Measurements from ENCODE around the gene FNIP1.
"Not testable (repeated sequence)": the region's sequence is repeated elsewhere in the genome, so short reads cannot be mapped to it uniquely, and the experiment has no call there.

FNIP1 gene

DNA sequence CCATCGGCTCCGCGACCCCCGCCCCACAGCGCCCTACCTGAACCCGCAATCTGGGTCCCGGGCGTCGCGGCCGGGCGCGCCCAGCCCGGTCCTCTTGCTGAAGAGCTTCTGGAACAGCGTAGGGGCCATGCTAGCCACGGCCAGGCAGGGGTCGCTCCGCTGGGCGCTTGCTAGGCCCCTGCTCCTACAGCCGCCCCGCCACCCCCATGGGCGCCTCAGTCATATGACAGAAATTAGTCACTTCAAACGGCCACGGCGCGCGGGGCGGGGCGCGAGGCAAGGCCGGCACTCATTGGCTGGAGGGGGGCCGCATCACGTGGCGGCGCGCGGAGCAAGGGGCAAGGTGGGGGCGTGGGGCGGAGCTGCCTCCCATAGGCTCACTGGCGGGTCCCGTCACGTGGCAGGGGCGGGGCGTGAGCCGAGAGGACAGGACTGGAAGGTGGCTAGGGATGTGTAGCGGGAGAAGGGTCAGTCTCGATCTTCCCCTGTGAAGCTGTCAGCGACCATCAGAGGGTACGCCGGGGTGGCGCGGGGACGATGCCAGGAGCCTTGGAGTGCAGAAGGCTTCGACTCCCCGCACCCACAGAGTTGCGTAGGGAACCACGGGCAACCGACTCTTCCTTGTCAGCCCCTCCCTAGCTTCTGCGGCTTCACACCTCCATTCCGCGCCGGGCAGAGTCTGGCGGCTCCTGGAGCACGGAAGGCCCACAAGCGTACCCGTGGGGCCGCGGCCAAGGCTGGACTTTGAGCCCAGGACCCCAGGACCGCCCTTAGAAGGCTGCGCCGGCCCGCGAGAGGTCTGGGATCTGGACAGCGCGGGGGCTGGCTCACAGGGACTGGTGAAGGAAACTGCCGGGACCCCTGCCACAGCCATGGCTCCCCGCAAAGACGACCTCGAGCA, at the start of gene FNIP1:
TSS of gene FNIP1 (minus strand) at position 225 of the 901 bp plus-strand sequence. CDS start at position 129, 96 bp downstream.
- DNase-seq, result peak; percentile 89

DNA sequence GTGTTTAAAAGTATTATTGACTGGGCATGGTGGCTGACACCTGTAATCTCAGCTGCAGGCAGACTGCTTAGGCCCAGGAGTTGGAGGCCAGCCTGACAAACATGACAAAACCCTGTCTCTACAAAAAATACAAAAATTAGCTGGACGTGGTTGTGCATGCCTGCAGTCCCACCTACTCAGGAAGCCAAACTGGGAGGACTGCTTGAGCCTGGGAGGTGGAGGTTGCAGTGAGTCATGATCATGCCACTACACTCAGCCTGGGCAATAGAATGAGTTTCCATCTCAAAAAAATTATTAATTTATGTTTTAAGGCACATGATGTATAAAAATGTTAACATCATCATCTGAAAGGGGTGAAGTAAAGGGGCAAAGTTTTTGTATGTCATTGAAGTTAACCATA, 49.7 kb upstream of the FNIP1 start:
- DNase-seq, result no peak

DNA sequence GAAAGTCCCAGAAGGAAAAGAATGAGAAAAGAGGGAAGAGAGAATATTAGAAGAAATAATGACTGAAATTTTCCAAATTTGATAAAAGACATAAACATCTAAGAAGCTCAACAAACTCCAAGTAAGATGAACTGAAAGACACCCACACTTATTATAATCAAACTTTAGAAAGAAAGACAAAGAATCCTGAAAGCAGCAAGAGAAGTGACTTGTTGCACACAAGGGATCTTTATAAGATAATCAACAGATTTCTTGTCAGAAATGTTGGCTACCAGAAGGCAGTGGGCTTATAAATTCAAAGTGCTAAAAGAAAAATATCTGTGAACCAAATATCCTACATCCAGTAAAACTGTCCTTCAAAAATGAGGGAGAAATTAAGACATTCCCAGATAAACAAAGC, 49.0 kb upstream of the FNIP1 start:
- no peak for DNase-seq

DNA sequence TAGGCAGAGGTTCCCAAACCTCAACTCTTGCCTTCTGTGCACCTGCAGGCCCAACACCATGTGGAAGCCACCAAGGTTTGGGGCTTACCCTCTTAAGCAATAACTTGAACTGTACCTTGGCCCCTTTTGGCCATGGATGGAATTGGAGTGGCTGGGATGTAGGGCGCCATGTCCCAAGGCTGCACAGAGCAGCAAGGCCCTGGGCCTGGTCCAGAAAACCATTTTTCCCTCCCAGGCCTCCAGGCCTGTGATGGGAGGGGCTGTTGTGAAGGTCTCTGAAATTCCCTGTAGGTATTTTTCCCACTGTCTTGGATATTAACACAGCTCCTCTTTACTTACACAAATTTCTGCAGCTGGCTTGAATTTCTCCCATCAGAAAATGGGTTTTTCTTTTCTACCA, 46.2 kb upstream of the FNIP1 start:
- not testable (repeated sequence) for DNase-seq

DNA sequence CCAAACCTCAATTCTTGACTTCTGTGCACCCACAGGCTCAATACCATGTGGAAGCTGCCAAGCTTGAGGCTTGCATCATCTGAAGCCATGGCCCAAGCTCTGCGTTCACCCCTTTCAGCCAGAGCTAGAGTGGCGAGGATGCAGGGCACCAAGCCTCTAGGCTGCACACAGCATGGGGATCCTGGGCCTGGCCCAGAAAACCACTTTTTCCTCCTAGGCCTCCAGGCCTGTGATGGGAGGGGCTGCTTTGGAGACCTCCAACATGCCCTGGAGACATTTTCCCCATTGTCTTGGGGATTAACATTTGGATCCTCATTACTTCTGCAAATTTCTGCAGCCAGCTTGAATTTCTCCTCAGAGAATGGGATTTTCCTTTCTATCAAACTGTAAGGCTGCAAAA, 35.9 kb upstream of the FNIP1 start:
- not testable (repeated sequence) for DNase-seq

DNA sequence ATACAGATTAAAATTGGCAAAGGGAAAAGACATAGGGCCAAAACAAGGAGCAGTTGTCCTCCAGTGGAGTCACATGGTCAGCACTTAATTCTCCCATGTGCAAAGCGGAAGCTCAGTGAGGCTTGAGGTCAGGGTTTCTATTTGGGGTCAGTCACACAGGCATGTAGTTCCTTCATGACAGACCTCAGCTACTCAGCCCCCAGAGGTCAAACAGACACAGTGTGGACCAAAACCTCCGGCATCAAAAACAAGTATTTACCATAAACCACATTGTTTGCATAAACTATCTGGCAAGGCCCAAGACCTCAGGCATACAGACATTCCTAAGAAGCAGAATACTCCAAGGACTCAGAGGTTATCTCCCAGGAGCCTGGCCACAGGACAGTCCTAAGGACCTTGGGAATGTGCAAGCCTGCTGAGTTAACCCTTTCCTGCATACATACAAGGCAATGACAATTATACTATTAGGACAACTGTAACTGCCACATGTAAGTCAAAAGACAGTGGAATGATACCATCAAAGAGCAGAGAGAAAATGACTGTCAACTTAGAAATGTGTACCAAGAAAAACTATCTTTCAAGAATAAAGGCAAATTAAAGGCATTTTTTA, 28.7 kb upstream of the FNIP1 start:
- no peak for DNase-seq

DNA sequence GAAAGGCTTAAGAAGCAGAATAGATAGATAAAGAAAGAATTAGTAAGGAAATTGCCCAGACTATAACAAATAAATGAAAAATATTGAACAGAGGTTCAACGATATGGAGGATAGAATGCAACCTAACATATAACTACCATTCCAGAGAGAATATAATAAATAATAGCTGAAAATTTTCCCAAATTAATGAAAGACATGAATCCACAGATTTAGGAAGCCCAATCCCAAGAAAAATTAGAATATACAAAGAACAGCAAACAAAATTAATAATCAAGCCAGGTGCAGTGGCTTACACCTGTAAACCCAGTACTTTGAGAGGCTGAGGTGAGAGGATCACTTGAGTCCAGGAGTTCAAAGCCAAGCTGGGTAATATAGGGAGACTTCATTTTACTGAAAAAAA, 27.8 kb upstream of the FNIP1 start:
- DNase-seq, result no peak

DNA sequence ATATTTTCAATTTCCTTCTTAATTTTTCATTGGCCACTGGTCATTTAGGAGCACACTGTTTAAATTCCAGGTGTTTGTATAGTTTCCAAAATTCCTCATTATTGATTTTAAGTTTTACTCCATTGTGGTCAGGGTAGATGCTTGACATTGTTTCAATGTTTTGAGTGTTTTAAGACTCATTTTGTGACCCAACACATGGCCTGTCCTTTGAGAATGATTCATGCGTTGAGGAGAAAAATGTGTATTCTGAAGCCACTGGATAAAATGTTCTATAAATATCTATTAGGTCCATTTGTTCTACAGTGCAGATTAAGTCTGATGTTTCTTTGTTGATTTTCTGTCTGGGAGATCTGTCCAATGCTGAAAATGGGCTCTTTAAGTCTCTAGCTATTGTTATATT, 24.4 kb upstream of the FNIP1 start:
- no peak for DNase-seq

DNA sequence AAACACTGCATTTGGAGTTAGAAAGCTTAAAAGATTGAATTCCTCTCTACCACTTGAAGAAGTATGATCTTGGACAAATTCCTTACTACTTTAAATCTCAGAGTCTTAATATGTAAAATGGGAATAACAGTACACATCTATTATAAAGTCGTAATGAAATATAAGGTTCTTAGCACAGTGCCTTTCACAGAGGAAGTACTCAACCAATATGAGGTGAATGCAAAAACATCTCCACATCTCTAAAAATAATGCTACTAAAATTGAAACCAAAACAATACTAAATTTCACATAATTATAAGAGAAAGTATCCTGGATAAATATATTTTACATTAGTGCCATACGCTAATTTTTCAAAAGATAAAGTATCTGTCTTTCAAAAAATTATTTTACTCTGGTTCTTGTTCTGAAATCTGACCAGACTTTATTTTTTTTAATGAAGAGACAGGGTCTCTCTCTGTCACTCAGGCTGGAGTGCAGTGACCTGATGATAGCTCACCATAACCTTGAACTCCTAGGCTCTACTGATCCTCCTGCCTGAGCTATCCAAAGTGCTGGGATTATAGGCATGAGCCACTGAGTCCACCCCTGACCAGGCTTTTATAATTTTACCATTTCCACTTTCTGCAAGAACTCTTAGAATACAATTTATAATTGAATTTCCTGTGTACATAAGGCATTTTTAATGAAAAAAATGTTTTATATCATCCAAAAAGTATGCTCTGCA, 21.3 kb upstream of the FNIP1 start:
- no peak for DNase-seq

DNA sequence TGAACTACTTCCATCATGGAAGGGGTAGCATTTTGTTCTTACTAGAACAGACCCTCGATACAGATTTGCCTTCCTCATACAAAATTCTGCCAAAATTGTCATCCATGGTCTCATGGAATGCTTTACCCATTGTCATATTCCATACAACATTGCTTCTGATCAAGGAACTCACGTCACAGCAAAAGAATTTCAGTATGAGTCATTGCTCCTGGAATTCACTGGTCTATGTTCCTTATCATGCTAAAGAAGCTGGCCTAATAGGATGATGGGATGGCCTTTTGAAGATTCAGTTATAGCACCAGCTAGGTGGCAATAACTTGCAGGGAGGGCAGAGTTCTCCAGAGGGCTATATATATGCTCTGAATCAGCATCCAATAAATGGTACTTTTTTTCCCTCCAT, 18.2 kb upstream of the FNIP1 start:
- DNase-seq, result no peak

DNA sequence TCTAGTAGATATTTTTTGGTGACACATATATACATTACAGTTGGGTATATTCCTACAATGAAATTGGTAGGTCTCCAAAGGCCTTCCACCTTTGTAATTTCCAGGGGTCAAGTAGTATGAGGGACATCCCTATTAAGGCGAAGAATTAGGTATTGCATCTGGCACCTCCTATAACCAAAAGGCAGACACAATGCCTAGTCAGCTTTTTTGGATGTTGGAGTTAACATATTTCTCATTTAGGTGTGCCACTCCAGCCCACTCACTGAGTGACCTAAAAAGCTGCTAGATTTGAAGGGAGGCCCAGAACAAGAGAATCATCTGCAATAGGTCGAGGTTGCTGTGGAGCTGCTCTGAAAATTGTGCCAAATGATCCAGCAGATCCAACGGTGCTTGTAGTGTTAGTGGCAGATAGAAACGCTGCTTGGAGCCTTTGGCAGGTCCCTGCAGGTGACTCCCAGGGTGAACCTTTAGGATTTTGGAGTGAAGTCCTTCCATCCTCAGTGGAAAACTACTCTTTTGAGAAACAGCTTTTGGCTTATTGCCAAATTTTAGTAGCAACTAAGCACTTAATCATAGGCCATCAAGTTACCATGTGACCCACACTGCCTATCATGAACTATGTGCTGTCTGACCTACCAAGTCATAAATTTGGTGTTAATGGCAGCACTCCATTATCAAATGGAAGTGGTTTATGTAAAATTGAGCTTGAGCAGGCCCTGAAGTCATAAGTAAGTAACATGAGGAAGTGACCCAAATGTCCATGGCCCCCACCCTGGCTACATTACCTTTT, 15.7 kb upstream of the FNIP1 start:
- no peak for DNase-seq

DNA sequence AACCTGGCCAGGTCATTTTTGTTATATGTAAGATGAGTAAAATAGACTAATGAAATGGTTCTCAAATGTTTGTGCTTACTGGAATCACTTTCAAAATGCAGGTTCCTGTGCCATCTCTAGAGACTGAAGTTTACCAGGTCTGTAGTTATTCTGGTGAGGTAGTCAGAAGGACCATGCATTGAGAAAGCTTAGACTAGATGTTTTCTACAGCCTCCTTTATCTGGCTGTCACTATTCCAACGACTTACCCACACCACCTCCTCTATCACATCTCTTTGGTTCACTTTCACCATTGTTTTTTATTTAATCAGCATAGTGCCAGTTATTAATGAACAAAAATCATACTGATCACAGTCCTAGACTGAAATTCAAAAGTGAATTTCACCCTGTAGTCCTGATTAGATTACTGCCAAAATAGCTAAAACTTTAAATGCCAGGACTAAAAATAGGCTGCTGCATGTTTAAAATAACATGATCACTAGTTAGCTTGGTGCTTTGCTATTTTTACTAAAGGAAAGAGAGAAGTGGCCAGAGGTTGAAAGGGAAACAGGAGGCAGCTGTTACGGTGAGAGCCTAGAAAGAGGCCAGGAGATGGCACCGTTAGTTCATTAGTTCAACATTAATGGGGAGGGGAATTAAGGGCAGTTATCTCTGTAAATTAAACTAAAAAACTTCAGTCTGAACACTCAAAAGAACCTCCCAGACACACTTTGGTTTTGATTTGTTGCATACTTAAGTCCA, 13.9 kb upstream of the FNIP1 start:
- DNase-seq, result no peak

DNA sequence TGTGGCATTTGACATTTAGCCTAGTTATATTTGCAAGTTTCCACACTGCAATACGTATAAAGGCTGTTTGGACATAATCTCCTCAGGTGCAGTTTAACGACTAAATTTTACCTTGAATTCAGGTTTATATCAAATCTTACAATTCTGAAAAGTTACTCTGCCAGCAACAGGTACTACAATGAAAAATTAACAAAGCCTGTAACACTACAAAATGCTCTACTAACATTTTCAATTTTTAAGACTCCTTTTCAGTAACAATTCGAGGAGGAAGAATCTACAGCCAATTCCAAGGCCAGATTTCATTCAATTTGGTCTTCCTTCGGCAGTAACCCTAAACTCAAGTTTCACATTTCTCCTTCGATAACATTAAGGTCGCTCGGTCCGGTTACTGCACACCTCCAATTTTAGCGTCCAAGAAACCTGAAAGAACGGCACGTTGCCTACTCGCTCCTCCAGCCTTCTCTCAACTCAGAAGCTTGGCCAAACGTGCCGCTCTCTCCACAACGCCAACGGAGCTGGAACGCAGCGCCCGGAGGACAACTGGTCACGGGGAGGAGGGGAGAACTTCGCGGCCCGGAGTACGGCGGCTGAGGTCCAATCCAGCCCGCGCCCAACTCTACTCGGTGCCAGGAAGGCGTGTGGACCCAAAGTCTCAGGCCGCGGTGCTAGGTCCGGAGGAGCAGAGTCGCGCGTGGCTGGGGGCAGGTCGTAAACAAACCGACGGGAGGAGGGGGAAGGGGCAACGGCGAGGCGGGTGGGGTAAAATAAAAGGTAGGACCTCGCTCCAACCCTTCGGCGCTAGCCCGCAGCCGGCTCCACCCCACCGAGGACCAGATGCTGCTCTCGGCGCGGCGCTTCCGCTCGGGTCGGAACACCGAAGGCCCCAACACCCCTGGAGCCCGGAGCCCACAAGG, 681 bp downstream of the FNIP1 start:
- DNase-seq, result no peak

DNA sequence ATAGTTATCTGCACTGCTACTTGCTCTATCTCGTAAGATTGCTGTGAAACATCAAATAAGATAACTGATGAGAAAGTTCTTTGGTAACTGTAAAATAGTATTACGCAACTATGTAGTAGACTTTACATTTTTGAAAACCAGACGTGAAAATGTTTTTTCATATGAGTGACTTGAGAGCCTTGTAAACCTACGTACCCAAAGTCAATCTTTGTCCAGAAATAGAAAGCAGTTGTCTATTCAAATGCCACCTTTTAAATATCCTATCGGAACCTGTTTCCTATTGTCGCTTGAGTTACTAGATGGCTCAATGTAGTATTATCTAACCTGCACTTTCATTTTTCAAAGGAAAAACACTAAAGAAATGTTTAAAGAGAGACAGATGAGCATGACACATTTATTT, 1.6 kb downstream of the FNIP1 start:
- DNase-seq, result no peak

DNA sequence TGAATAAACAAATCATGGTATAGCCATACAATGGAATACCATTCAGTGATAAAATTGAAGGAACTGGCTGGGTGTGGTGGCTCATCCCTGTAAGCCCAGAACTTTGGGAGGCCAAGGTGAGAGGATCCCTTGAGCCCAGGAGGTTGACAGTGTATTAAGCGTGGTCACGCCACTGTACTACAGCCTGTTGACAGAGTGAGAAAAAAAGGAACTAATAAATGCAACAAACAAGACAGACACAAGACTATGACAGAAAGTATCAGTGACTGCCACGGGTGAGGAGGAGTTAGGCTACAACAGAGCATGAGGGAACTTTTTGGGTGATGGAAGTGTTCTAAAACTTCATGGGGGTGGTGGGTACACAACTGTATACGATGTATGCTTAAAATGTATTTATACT, 2.2 kb downstream of the FNIP1 start:
- no peak for DNase-seq

DNA sequence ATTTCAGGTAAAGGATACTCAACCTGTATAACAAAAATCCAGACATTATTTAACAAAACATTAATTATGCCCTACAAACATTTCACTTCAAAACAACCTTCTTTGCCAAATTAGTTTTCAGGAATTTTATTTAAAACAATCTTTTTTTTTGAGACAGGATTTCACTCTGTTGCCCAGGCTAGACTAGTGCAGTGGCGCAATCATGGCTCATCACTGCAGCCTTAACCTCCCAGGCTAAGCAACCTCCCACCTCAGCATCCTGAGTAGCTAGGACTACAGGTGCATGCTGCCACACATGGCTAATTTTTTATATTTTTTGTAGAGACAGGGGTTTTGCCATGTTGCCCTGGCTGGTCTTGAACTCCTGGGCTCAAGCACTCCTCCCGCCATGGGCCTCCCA, 3.9 kb downstream of the FNIP1 start:
- DNase-seq, result no peak

DNA sequence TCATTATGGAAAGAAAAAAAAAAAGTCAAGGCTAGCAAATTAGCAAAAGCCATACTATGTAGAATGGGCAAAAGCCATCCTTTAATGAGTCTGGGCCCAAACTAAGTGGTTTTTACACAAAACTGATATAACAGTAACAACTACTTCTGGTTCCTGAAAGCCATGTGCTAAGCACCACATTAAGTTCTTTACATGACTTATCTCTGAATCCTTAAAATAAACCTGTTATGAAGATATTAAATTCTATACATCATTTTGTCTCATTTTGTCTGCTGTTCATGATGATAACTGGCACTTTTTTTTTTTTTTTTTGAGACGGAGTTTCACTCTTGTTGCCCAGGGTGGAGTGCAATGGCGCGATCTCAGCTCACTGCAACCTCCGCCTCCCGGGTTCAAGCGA, 5.0 kb downstream of the FNIP1 start:
- no peak for DNase-seq

DNA sequence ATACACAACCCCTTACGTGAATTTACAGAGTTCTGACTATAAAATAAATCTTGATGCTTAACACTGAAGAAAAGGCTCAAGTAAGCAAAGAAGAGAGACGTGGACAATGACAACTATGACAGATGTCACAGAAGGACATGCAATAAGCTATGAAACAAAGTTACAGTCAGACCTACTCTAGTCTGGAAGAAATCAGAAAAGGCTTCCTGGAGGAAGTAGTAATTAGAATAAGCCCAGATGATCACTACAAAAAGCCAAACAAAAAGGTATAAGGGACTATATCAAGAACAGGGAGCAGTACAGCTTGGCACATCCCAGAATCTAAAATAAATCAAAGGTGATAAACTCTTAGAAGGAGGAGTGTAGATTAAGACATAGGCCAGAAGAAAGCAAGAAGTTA, 6.3 kb downstream of the FNIP1 start:
- DNase-seq, result no peak

DNA sequence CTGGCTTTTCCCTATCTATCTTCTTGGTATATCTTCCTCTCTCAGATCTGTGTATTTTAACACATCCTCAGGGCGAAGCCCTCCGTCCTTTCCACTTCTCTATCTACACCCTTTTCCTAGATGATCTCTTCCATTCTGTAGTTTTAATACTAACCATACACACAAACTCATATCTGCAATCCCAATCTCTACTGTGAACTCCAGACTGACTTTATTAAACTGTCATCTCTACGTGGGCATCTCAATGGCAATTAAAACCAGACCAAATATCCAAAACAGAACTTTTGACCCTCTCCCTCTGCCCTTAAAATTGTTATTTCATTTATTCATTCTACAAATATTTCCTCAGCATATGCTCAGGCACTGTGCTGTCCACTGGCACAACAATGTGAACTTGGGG, 7.1 kb downstream of the FNIP1 start:
- no peak for DNase-seq

DNA sequence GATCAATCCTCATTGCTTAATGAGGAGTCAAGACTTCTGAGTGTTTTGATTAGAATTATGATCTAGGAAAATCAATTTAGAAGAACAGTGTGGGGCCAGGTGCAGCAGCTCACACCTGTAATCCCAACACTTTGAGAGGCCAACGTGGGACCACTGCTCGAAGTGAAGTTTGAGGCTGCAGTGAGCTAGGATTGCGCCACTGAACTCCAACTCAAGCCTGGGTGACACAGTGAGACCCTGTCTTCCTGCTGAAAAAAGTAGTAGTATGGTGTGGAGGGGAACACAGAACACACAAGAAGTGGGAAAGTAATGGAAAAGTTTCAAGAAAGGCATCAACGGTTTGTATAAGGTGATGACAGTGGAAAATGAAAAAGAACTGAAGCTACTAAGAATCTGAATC, 9.1 kb downstream of the FNIP1 start:
- no peak for DNase-seq

Data from NCI-H446 treated with DMSO at 0.1 percent for 48 hours (cell line).